SK-N-SH (cell line): ENCODE data around the gene ZFP64. TPM values are rescaled to one million over a fixed set of nuclear protein-coding genes. Genes with fewer than 3 reads are reported as not detected.

Experiments used
- CTCF ChIA-PET: fragments of 300-600, 350-600 bp; formaldehyde crosslinking; extraction: SDS; loops from one replicate; lab custom pipeline; 2021; lab: Yijun Ruan, JAX
- POLR2A ChIA-PET: fragments of 350-600 bp; sonication (Branson Sonifier 250); formaldehyde crosslinking; extraction: SDS; loops from one replicate; lab custom pipeline; 2020; ENCODE audit warnings: antibody characterized with exemption, inconsistent platforms; lab: Yijun Ruan, JAX
- DNase-seq: peaks from one replicate; pipeline ENCODE4 v3.0.0; 2012
- H2AFZ ChIP-seq: fragments of 200-600 bp; sonication (generic); 2 replicates; pipeline ENCODE4 v1.8.1; 2016; ENCODE audit warnings: antibody characterized with exemption, mild to moderate bottlenecking, low read depth
- H3F3A ChIP-seq: fragments of 200-600 bp; sonication (generic); replicated peaks from 2 replicates; pipeline ENCODE3; 2016; ENCODE audit warnings: antibody characterized with exemption, mild to moderate bottlenecking; ENCODE audit not compliant: insufficient read depth
- H3K27ac ChIP-seq, 2 experiments: fragments of 200-500 bp in 1 of 2; fragments of 200-600 bp in 1 of 2; sonication (Bioruptor generic) in 1 of 2; sonication (generic), shearing (Covaris generic) in 1 of 2; 2 replicates each; pipeline versions ENCODE4 v1.5.1 to v1.6.1; 2014 to 2016; ENCODE audit warnings: low read depth in 2 of 2, inconsistent platforms in 1 of 2, low read length in 1 of 2, mild to moderate bottlenecking in 1 of 2, mixed read lengths in 1 of 2
- H3K27me3 ChIP-seq: fragments of 200-600 bp; sonication (generic), shearing (Covaris generic); 2 replicates; pipeline ENCODE4 v1.6.1; 2016; ENCODE audit warnings: mixed run types; ENCODE audit not compliant: insufficient read depth
- H3K36me3 ChIP-seq, 2 experiments: fragments of 200-500 bp in 1 of 2; fragments of 200-600 bp in 1 of 2; sonication (Bioruptor generic) in 1 of 2; sonication (generic) in 1 of 2; replicated peaks in 1 of 2; 2 replicates each; pipeline versions ENCODE3 to v1.5.1; 2014 to 2016; ENCODE audit warnings: low read length in 1 of 2, mild to moderate bottlenecking in 1 of 2; ENCODE audit not compliant: insufficient read depth in 2 of 2, control insufficient read depth in 1 of 2
- H3K4me1 ChIP-seq, 2 experiments: fragments of 200-500 bp in 1 of 2; fragments of 200-600 bp in 1 of 2; sonication (Bioruptor generic) in 1 of 2; sonication (generic), shearing (Covaris generic) in 1 of 2; 2 replicates each; pipeline versions ENCODE4 v1.5.1 to v1.6.1; 2014 to 2016; ENCODE audit warnings: low read depth in 1 of 2, low read length in 1 of 2, mixed run types in 1 of 2; ENCODE audit not compliant: insufficient read depth in 2 of 2, control insufficient read depth in 1 of 2
- H3K4me2 ChIP-seq: fragments of 200-600 bp; sonication (generic), shearing (Covaris generic); 2 replicates; pipeline ENCODE4 v1.6.1; 2017; ENCODE audit warnings: mixed run types
- H3K4me3 ChIP-seq, 2 experiments: fragments of 200-500 bp in 1 of 2; fragments of 200-600 bp in 1 of 2; sonication (Bioruptor generic) in 1 of 2; sonication (generic), shearing (Covaris generic) in 1 of 2; 2 replicates each; pipeline versions ENCODE4 v1.5.1 to v1.8.1; 2014 to 2016; ENCODE audit warnings: low read depth in 2 of 2, inconsistent platforms in 1 of 2, low read length in 1 of 2, mild to moderate bottlenecking in 1 of 2, mixed read lengths in 1 of 2, moderate library complexity in 1 of 2
- H3K79me2 ChIP-seq: fragments of 200-600 bp; sonication (generic); 2 replicates; pipeline ENCODE4 v1.8.1; 2017; ENCODE audit warnings: mild to moderate bottlenecking; ENCODE audit not compliant: insufficient read depth
- H3K9ac ChIP-seq: fragments of 200-600 bp; sonication (generic); 2 replicates; pipeline ENCODE4 v1.6.1; 2017; ENCODE audit warnings: mixed run types
- H3K9me2 ChIP-seq: fragments of 200-600 bp; sonication (generic); 2 replicates; pipeline ENCODE4 v1.6.1; 2017; ENCODE audit warnings: mixed run types
- H3K9me3 ChIP-seq: fragments of 200-600 bp; sonication (generic); 2 replicates; pipeline ENCODE4 v1.6.1; 2017; ENCODE audit warnings: mixed run types, mild to moderate bottlenecking, moderate library complexity
- H4K20me1 ChIP-seq: fragments of 200-600 bp; sonication (generic); 2 replicates; pipeline ENCODE4 v1.6.1; 2017; ENCODE audit warnings: mild to moderate bottlenecking, mixed run types; ENCODE audit not compliant: insufficient read depth
- ELF1 ChIP-seq: IDR thresholded peaks from 2 replicates; pipeline ENCODE4 v1.4.0; 2012
- EP300 ChIP-seq, 2 experiments: IDR thresholded peaks; 2 replicates each; pipeline versions ENCODE4 v1.4.0 to v1.6.1; 2012; ENCODE audit warnings: borderline replicate concordance in 1 of 2, low read depth in 1 of 2, low read length in 1 of 2
- FOSL2 ChIP-seq: IDR thresholded peaks from 2 replicates; pipeline ENCODE4 v1.4.0; 2012; ENCODE audit warnings: low read depth, mild to moderate bottlenecking, moderate library complexity, borderline replicate concordance
- FOXJ3 ChIP-seq: sonication (generic); formaldehyde crosslinking; IDR thresholded peaks from 2 replicates; pipeline ENCODE4 v1.5.1; 2020; ENCODE audit warnings: mild to moderate bottlenecking, missing genetic modification reagents
- FOXM1 ChIP-seq: IDR thresholded peaks from 2 replicates; pipeline ENCODE4 v1.4.0; 2012; ENCODE audit warnings: low read depth, mild to moderate bottlenecking
- IRF3 ChIP-seq: fragments of 150-350 bp; IDR thresholded peaks from 2 replicates; pipeline ENCODE4 v1.6.1; 2016; ENCODE audit warnings: mild to moderate bottlenecking, low read depth, low read length
- JUND ChIP-seq: IDR thresholded peaks from 2 replicates; pipeline ENCODE4 v1.4.0; 2012
- NFIC ChIP-seq: IDR thresholded peaks from 2 replicates; pipeline ENCODE4 v1.4.0; 2012; ENCODE audit warnings: borderline replicate concordance
- REST ChIP-seq: IDR thresholded peaks from 2 replicates; pipeline ENCODE4 v1.6.1; 2012; ENCODE audit warnings: mild to moderate bottlenecking, low read depth, low read length, moderate library complexity
- RXRA ChIP-seq: IDR thresholded peaks from 2 replicates; pipeline ENCODE4 v1.4.0; 2012; ENCODE audit warnings: low read depth, mild to moderate bottlenecking, borderline replicate concordance
- TCF12 ChIP-seq: IDR thresholded peaks from 2 replicates; pipeline ENCODE4 v1.4.0; 2012
- TEAD4 ChIP-seq: IDR thresholded peaks from 2 replicates; pipeline ENCODE4 v1.4.0; 2012; ENCODE audit warnings: mild to moderate bottlenecking, borderline replicate concordance; ENCODE audit not compliant: insufficient read depth
- USF1 ChIP-seq: IDR thresholded peaks from 2 replicates; pipeline ENCODE4 v1.4.0; 2012; ENCODE audit warnings: low read depth, borderline replicate concordance
- USF2 ChIP-seq: fragments of 150-350 bp; IDR thresholded peaks from 2 replicates; pipeline ENCODE4 v1.6.1; 2017; ENCODE audit warnings: antibody characterized with exemption, low read length, low read depth, borderline replicate concordance
- YY1 ChIP-seq: IDR thresholded peaks from 2 replicates; pipeline ENCODE4 v1.4.0; 2012; ENCODE audit warnings: low read depth, mild to moderate bottlenecking
- WGBS: methylation state at CpG from one replicate; pipeline ENCODE4 v1.1.6; 2017; ENCODE audit warnings: low lambda C conversion rate; 5-methylcytosine and 5-hydroxymethylcytosine counted together
- polyA plus RNA-seq, 3 experiments: library from polyadenylated mRNA; depleted of rRNA; stranded (reverse); fragments of >200 nt; gene quantifications; 2 replicates each; pipeline ENCODE4 v1.2.3, GENCODE V29; 2012

ZFP64 gene
- polyA plus RNA-seq, 1 of the 3 experiments (the other 2 are of a cell fraction): 12.8 TPM

GRCh38 chr20:52103913-52104545 lies 87.5 kb downstream of the ZFP64 start:
- no peaks in the 10 kb centered on the region for H3K36me3 ChIP-seq
- CTCF ChIA-PET: interaction anchor here (0.8 to 2.1 kb wide), 3 partner anchors 12 to 21 kb away, joined by 3 to 6 read pairs (median 5); no protein-coding TSS in a partner anchor
- POLR2A ChIA-PET: no interaction called here
- no peak for TF ChIP-seq IRF3
- TF ChIP-seq, all 33 proteins: peak for 0
- Histone ChIP-seq H3K4me3 (no peak overlapping the region), H3K9ac (no peak overlapping the region), H2AFZ (no peak overlapping the region), H3K79me2 (no peaks in the 10 kb centered on the region), H3K4me2 (no peak overlapping the region), H3F3A (peaks cover 6% of the 10 kb centered on the region), H3K27ac (no peak overlapping the region), H3K9me3 (no peaks in the 10 kb centered on the region), H3K4me1 (no peaks in the 10 kb centered on the region), H3K27me3 (no peaks in the 10 kb centered on the region), H3K9me2 (no peaks in the 10 kb centered on the region), H4K20me1 (no peaks in the 10 kb centered on the region)
- DNase-seq: no peak
- WGBS: 92% methylated on average over 32 of the region's 33 CpGs

GRCh38 chr20:52103335-52103912 lies 88.2 kb downstream of the ZFP64 start:
- Histone ChIP-seq H3K27ac (no peak overlapping the region), H3K4me3 (no peak overlapping the region), H3K9ac (no peak overlapping the region), H3K79me2 (no peaks in the 10 kb centered on the region), H3F3A (peaks cover 5% of the 10 kb centered on the region), H4K20me1 (no peaks in the 10 kb centered on the region), H3K27me3 (no peaks in the 10 kb centered on the region), H3K9me2 (no peaks in the 10 kb centered on the region), H2AFZ (no peak overlapping the region), H3K4me2 (no peak overlapping the region), H3K4me1 (no peaks in the 10 kb centered on the region), H3K36me3 (no peaks in the 10 kb centered on the region), H3K9me3 (no peaks in the 10 kb centered on the region)
- 95% methylated on average over 23 of the region's 23 CpGs for WGBS
- CTCF ChIA-PET: interaction anchor here (0.8 to 2.1 kb wide), 3 partner anchors 11 to 20 kb away, joined by 3 to 6 read pairs (median 5); no protein-coding TSS in a partner anchor
- no peak for DNase-seq
- POLR2A ChIA-PET: no interaction called here
- TF ChIP-seq NFIC: no peak
- TF ChIP-seq USF1: no peak

GRCh38 chr20:52102559-52102958 lies 89.0 kb downstream of the ZFP64 start:
- no peak overlapping the region for H3K9ac ChIP-seq
- H3K4me3 ChIP-seq: no peak overlapping the region
- no peak for DNase-seq
- no peaks in the 10 kb centered on the region for H3K27me3 ChIP-seq
- H3K36me3 ChIP-seq: no peaks in the 10 kb centered on the region
- H3K9me3 ChIP-seq: no peaks in the 10 kb centered on the region
- H3K9me2 ChIP-seq: no peaks in the 10 kb centered on the region
- WGBS: 88% methylated on average over 4 of the region's 4 CpGs
- ChIA-PET CTCF (interaction anchor here (1.3 kb wide), 1 partner anchor 26 kb away, joined by 3 read pairs; no protein-coding TSS in a partner anchor), POLR2A (no interaction called here)
- H3K27ac ChIP-seq: no peak overlapping the region
- no peak overlapping the region for H2AFZ ChIP-seq
- H4K20me1 ChIP-seq: no peaks in the 10 kb centered on the region
- H3K4me1 ChIP-seq: no peaks in the 10 kb centered on the region
- H3K79me2 ChIP-seq: no peaks in the 10 kb centered on the region
- no peaks in the 10 kb centered on the region for H3F3A ChIP-seq
- no peak overlapping the region for H3K4me2 ChIP-seq
- TF ChIP-seq FOSL2: no peak
- no peak for TF ChIP-seq ELF1
- no peak for TF ChIP-seq USF2
- no peak for TF ChIP-seq REST
- no peak for TF ChIP-seq TEAD4
- TF ChIP-seq YY1: no peak
- no peak for TF ChIP-seq FOXM1
- TF ChIP-seq TCF12: no peak
- no peak for TF ChIP-seq JUND
- no peak for TF ChIP-seq FOXJ3 (CRISPR knock-in tag)
- TF ChIP-seq RXRA: no peak
- TF ChIP-seq EP300 (IDR thresholded peaks at IDR 0.05; ENCODE audit: borderline replicate concordance in 1 of 2, low read depth in 1 of 2, low read length in 1 of 2): no peak
